ENCODE data around the gene LZTS3. TPM values are rescaled to one million over a fixed set of nuclear protein-coding genes. Genes with fewer than 3 reads are reported as not detected.

The LZTS3 gene
- total and polyA plus RNA-seq, 10 of the 15 experiments (the other 5 are each of a cell fraction or from before 2014, with no cell fraction given) = 0.03 to 0.90 (median 0.22) TPM

- Histone ChIP-seq H3K4me3 (no peak overlapping the region), H3K4me2 (ENCODE audit: control insufficient read depth, insufficient read depth) (no peak overlapping the region), H3K9ac (ENCODE audit: control insufficient read depth, insufficient read depth, low read length) (no peak overlapping the region), H2AFZ (ENCODE audit: control insufficient read depth, low read depth, low read length) (no peak overlapping the region), H3K27ac (ENCODE audit: control insufficient read depth, insufficient read depth) (no peak overlapping the region), H3K4me1 (ENCODE audit: control insufficient read depth, insufficient read depth, low read length) (peaks cover 4% of the 10 kb centered on the region), H3K79me2 (ENCODE audit: control insufficient read depth, insufficient read depth, low read length) (peaks cover 28% of the 10 kb centered on the region), H3K27me3 (replicated peaks in 1 of 2; ENCODE audit: control insufficient read depth in 2 of 2, insufficient read depth in 2 of 2, low read length in 1 of 2) (no peaks in the 10 kb centered on the region; a peak in 2 of 4 replicates), H3K36me3 (ENCODE audit: control insufficient read depth in 2 of 2, insufficient read depth in 2 of 2, low read length in 1 of 2) (no peaks in the 10 kb centered on the region), H4K20me1 (ENCODE audit: control insufficient read depth, insufficient read depth) (0 out of 2 replicates have a peak, but pooled peaks cover 4% of the 10 kb centered on the region), H3K9me3 (replicated peaks; ENCODE audit: control insufficient read depth, insufficient read depth, low read length) (no peaks in the 10 kb centered on the region)
- TF ChIP-seq RCOR1 (conservative IDR thresholded peaks at IDR 0.05; ENCODE audit: low read depth, low read length) (no peak), ZBTB40 (IDR thresholded peaks at IDR 0.05; ENCODE audit: borderline replicate concordance) (no peak), PRDM15 (CRISPR knock-in tag; IDR thresholded peaks at IDR 0.05) (no peak), EED (IDR thresholded peaks at IDR 0.05; ENCODE audit: low read depth) (no peak), BMI1 (IDR thresholded peaks at IDR 0.05; ENCODE audit: borderline replicate concordance) (no peak)
- intact Hi-C loops (cut with micrococcal nuclease; ENCODE audit: unreplicated experiment) (no loop called here), in situ Hi-C loops (cut with MboI) (no loop called here)
- no TSS peak for BruUV-seq (replicated peaks)
- ChIA-PET SMC1A (ENCODE audit: uncharacterized antibody, unreplicated experiment) (interaction anchor here (1.0 kb wide), 1 partner anchor 9 kb away, joined by 3 read pairs; no protein-coding TSS in a partner anchor), POLR2A (interaction anchor here (2.4 kb wide), 1 partner anchor 116 kb away, joined by 13 read pairs; the partner anchor contains the start of gene MRPS26), RAD21 (ENCODE audit: unreplicated experiment) (interaction anchor here (1.2 kb wide), 1 partner anchor 108 kb away, joined by 4 read pairs; no protein-coding TSS in a partner anchor), CTCF (no interaction called here)
- FAIRE-seq (no peak), ATAC-seq (no peak), DNase-seq (ENCODE audit: low read depth, low spot score) (no peak)
- 56% methylated on average over 11 of the region's 11 CpGs for WGBS (ENCODE audit: insufficient coverage, insufficient replicate concordance, low lambda C conversion rate, missing lambda C conversion rate)
Measured at GRCh38 chr20:3162080-3162611, 11.2 kb downstream of the LZTS3 start.
